Pancreas (tissue), 10 donors: Measurements from ENCODE around the gene MLEC. TPM values are rescaled to one million over a fixed set of nuclear protein-coding genes. Genes with fewer than 3 reads are reported as not detected.

Experiments
- ATAC-seq, 4 donors: fragments of 200-7000 bp; cut with Tn5 transposase; one replicate each; pipeline versions ENCODE4 v1.8.0 to v1.9.1; 2020; ENCODE audit warnings: mild to moderate bottlenecking in 4 of 4, moderate library complexity in 4 of 4
- DNase-seq, 6 donors: peaks; one replicate each; pipeline ENCODE4 v3.0.0-alpha.2; 2020
- FAIRE-seq: peaks from 2 replicates; lab custom pipeline; 2012; peaks lifted over from hg19 to GRCh38; lab: Jason Lieb, UNC
- H3K27ac ChIP-seq, 4 donors: fragments of 200-600 bp; sonication (generic); 1 replicate in 3 of 4; 2 replicates in 1 of 4; pipeline versions ENCODE4 v1.5.0 to v1.8.0; 2020
- H3K27me3 ChIP-seq, 4 donors: fragments of 200-600 bp; one replicate each; pipeline ENCODE4 v1.8.0; 2021
- H3K36me3 ChIP-seq, 3 donors: fragments of 200-600 bp; sonication (generic) in 1 of 3; one replicate each; pipeline versions ENCODE4 v1.5.0 to v1.8.0; 2020 to 2021
- H3K4me1 ChIP-seq, 3 donors: fragments of 200-600 bp; one replicate each; pipeline ENCODE4 v1.8.0; 2021
- H3K4me3 ChIP-seq, 4 donors: fragments of 200-600 bp; sonication (generic) in 2 of 4; one replicate each; pipeline versions ENCODE4 v1.5.0 to v1.8.0; 2020 to 2021
- H3K9me3 ChIP-seq, 4 donors: fragments of 200-600 bp; one replicate each; pipeline ENCODE4 v1.8.0; 2021
- WGBS, 2 donors: extraction: QIAGEN DNeasy Blood & Tissue Kit; methylation state at CpG; one replicate each; pipeline ENCODE4 v1.1.7; 2013; 5-methylcytosine and 5-hydroxymethylcytosine counted together
- intact Hi-C, 3 donors: fragments of 100-400 bp; cut with DNase I; formaldehyde crosslinking; loops; one replicate each; pipeline versions ENCODE4 v1.11.1 to v1.14.2; 2022
- polyA plus RNA-seq, 2 donors: library from polyadenylated mRNA; stranded (reverse); fragments of 200-250 nt; gene quantifications; one replicate each; pipeline ENCODE4 v1.2.3, GENCODE V29; 2013
- total RNA-seq, 6 donors: library from RNA; stranded (reverse); fragmentation: NEBNext Ultra II Directional in 4 of 6; extraction: Animal tissue kit (Norgen Biotek cat#: 25700) in 4 of 6; gene quantifications; one replicate each; pipeline versions ENCODE4 v1.2.1 to v1.2.4, GENCODE V29; 2021 to 2023
- TF ChIP-seq, protein P1 (sequence below), 4 donors: fragments of 200-600 bp; sonication (generic) in 3 of 4; IDR thresholded peaks; one replicate each; pipeline versions ENCODE4 v1.5.0 to v1.8.0; 2021; ENCODE audit warnings: antibody characterized with exemption in 4 of 4
- donor health status: healthy with polysubstance abuse.
- donor health status: DM: no; HTN: no; CAD: no; lungs with moderate emphysema.
- donor health status: DM: no; HTN: no; CAD: no.
- donor health status: control.
- donor health status: control.
- donor health status: Bipolar disorder and iron deficiency.
- donor health status: DM: yes; HTN: yes; CAD: no.
- donor health status: DM: no; HTN: no; CAD: no.
- donor health status: DM: no; HTN: no; CAD: no.
- donor health status: DM: yes; HTN: yes; CAD: no.

The MLEC gene
- total and polyA plus RNA-seq, 8 donors: 25.8 to 124 (median 91.5) TPM

DNA sequence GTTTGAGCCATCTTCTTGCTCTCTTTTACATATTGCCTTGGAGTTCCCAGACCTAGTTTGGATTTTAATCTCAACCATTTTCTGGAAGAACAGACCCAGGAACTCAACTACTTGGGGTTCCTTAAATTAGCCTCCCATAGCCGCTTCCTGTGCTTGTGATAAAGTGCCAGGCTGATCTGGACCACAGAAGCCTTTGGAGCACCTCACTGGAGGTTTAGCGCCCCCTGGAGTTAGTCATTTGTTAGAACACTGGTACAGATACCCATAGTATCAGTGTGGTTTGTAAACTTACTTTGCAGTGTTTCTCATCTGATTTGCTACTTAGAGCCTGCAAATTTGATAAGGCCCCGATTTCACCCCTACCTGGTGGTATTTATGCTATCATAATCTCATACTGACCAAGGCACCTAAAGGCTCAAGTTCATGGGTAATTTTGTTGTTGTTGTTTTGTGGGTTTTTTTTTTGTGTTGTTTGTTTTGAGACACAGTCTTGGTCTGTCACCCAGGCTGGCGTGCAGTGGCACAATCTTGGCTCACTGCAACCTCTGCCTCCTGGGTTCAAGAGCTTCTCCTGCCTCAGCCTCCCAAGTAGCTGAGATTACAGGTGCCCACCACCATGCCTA, 27.0 kb downstream of the MLEC start:
- WGBS, 2 donors: 12 to 14% methylated on average over 4 of the region's 4 CpGs
- ATAC-seq (peak; percentile 33 to 79 (median 70)), FAIRE-seq (no peak), DNase-seq (peak in 3 of 6 donors; percentile 63 to 78 (median 76))
- Histone ChIP-seq H3K27me3 (no peaks in the 10 kb centered on the region), H3K4me3 (no peak overlapping the region), H3K9me3 (no peaks in the 10 kb centered on the region), H3K36me3 (peaks cover 0 to 16% (median 15%) of the 10 kb centered on the region in 3 donors), H3K4me1 (peaks cover under 1 to 5% (median 3%) of the 10 kb centered on the region in 3 donors), H3K27ac (no peak overlapping the region)
- intact Hi-C loops: loop anchor here in 2 of 3 donors (5.0 to 10.0 kb wide), 3 partner anchors 67 to 132 kb away; partner anchors contain the start of genes CABP1 (in 1 of the 2) and POP5 (in 1 of the 2)
- TF ChIP-seq, protein P1, sequence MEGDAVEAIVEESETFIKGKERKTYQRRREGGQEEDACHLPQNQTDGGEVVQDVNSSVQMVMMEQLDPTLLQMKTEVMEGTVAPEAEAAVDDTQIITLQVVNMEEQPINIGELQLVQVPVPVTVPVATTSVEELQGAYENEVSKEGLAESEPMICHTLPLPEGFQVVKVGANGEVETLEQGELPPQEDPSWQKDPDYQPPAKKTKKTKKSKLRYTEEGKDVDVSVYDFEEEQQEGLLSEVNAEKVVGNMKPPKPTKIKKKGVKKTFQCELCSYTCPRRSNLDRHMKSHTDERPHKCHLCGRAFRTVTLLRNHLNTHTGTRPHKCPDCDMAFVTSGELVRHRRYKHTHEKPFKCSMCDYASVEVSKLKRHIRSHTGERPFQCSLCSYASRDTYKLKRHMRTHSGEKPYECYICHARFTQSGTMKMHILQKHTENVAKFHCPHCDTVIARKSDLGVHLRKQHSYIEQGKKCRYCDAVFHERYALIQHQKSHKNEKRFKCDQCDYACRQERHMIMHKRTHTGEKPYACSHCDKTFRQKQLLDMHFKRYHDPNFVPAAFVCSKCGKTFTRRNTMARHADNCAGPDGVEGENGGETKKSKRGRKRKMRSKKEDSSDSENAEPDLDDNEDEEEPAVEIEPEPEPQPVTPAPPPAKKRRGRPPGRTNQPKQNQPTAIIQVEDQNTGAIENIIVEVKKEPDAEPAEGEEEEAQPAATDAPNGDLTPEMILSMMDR (IDR thresholded peaks at IDR 0.05): peak; percentile 70 to 82 (median 78)

DNA sequence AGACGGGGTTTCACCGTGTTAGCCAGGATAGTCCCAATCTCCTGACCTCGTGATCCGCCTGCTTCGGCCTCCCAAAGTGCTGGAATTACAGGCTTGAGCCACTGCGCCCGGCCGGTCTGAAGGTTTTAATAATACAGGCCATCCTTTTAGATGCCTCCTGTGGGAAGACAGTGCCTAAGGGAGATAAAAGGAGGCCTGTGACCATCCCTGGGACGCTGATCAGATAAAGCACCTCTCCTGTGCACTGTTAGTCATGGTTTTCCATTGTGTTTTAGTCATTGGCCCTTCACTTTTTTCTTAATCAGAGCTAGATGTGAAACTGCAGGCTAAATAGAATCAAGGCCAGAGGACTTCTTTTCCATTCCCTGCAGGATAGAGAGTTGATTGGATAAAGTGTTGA, 31.1 kb downstream of the MLEC start:
- Histone ChIP-seq H3K9me3 (no peaks in the 10 kb centered on the region), H3K4me3 (no peak overlapping the region), H3K27me3 (no peaks in the 10 kb centered on the region), H3K36me3 (peaks cover 0 to 16% (median 15%) of the 10 kb centered on the region in 3 donors), H3K27ac (no peak overlapping the region), H3K4me1 (peaks cover 0 to 16% (median 11%) of the 10 kb centered on the region in 3 donors)
- FAIRE-seq: no peak
- TF ChIP-seq, protein P1 (IDR thresholded peaks at IDR 0.05): no peak
- DNase-seq: no peak
- 94% methylated on average over 9 of the region's 9 CpGs for WGBS, 2 donors
- intact Hi-C loops: loop anchor here in 1 of 3 donors (10.0 kb wide), 1 partner anchor 73 kb away; the partner anchor contains the start of gene CABP1
- no peak for ATAC-seq

- H3K27ac ChIP-seq: peak overlapping the region in 2 of 4 donors; percentile 9 to 47
- TF ChIP-seq, protein P1 (IDR thresholded peaks at IDR 0.05): no peak
- peak; percentile 13 for FAIRE-seq
- H3K36me3 ChIP-seq: peaks cover 0 to 16% (median 15%) of the 10 kb centered on the region in 3 donors
- ATAC-seq: peak; percentile 21 to 54 (median 43)
- DNase-seq: no peak
- H3K4me1 ChIP-seq: peaks cover 0 to 16% (median 11%) of the 10 kb centered on the region in 3 donors
- 11 to 24% methylated on average over 2 of the region's 2 CpGs for WGBS, 2 donors
- intact Hi-C loops: loop anchor here in 1 of 3 donors (10.0 kb wide), 1 partner anchor 74 kb away; the partner anchor contains the start of gene CABP1
- no peaks in the 10 kb centered on the region for H3K27me3 ChIP-seq
- no peaks in the 10 kb centered on the region for H3K9me3 ChIP-seq
- no peak overlapping the region for H3K4me3 ChIP-seq
Observed at GRCh38 chr12:120719072-120719471, 32.1 kb downstream of the MLEC start.

DNA sequence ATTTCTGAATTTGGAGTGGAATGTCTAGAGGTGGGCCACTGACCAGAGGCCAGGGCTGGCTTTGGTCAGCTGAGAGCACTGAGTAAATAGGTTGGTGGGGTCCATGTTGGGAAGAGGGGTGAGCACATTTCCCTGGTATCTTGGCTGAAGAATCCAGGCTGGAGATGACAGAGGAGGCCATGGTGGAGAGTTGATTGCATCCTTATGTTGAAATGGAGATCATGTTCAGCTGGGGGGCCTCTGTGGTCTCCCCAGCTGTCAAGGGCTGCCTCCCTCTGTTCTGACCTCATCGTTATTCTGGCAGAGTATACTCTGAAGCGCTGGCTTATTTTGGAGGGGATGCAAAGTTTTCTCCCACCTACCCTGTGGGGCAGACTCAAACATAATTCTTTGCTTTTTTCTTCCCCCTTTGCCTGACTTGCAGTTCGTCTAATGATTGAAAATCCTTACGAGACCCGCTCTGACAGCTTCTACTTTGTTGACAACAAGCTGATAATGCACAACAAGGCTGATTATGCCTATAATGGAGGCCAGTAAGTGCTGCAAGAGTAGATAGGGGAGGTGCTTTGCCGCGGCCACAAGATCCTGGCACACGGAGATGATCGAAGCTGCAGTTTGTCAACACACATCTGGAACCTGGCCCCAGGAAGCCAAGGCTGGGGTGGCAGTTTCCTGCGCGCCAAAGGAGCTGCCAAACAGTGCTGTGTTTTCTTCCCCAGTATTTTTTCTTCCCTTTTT, 32.7 kb downstream of the MLEC start:
- ATAC-seq: peak; percentile 18 to 61 (median 54)
- intact Hi-C loops: loop anchor here in 1 of 3 donors (10.0 kb wide), 1 partner anchor 75 kb away; the partner anchor contains the start of gene CABP1
- no peak for DNase-seq
- WGBS, 2 donors: 47 to 56% methylated on average over 11 of the region's 11 CpGs
- Histone ChIP-seq H3K4me3 (no peak overlapping the region), H3K36me3 (peaks cover 0 to 14% (median 12%) of the 10 kb centered on the region in 3 donors), H3K27me3 (no peaks in the 10 kb centered on the region), H3K4me1 (peaks cover 0 to 16% (median 11%) of the 10 kb centered on the region in 3 donors), H3K9me3 (no peaks in the 10 kb centered on the region), H3K27ac (peak overlapping the region in 2 of 4 donors; percentile 6 to 47)
- TF ChIP-seq, protein P1 (IDR thresholded peaks at IDR 0.05): no peak
- FAIRE-seq: no peak
